HG02943 (cell line): ENCODE results near the gene JMJD1C.

Experiments used
- ATAC-seq: cut with Tn5 transposase; IDR thresholded peaks from one replicate; pipeline ENCODE4 v1.9.1; 2021; ENCODE audit warnings: mild to moderate bottlenecking, low read depth, moderate library complexity; ENCODE audit not compliant: unreplicated experiment

Gene JMJD1C

GRCh38 chr10:63480237-63480636, 14.5 kb upstream of the JMJD1C start:
- no peak for ATAC-seq

DNA sequence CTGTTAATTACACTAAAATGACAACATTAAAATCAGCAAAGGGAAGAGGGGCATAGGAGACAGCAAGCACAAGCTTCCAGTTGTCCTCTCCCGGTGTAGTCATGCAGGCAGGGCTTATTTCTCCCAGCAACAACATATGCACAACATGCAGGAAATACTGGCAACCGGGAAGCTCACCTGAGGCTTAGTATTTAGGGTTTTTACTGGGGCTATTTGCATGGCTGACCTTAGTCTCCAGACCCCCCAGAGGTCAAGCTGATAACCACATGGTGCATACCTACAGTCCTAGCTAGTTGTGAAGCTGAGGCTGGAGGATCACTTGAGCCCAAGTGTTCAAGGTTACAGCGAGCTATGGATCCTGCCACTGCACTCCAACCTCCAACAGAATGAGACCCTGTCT, 12.8 kb upstream of the JMJD1C start:
- no peak for ATAC-seq

GRCh38 chr10:63477927-63478326, 12.2 kb upstream of the JMJD1C start:
- ATAC-seq, result no peak

DNA sequence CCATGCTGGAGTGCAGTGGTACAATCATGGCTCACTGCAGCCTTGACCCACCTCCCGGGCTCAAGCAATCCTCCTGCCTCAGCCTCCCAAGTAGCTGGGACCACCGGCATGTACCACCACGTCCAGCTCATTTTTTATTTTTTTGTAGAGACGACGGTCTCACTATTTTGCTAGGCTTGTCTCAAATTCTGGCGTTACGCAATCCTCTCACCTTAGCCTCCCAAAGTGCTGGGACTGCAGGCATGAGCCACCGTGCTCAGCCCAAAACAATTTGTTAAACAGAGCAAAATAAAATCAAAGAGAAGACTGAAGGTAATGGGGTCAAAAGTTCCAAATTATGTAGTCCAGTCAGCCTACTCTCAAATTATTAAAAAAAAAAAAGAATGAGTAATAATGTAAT, 8.7 kb upstream of the JMJD1C start:
- ATAC-seq, result no peak

GRCh38 chr10:63470928-63471327, 5.2 kb upstream of the JMJD1C start:
- ATAC-seq, result no peak

GRCh38 chr10:63468947-63469346, 3.2 kb upstream of the JMJD1C start:
- no peak for ATAC-seq

DNA sequence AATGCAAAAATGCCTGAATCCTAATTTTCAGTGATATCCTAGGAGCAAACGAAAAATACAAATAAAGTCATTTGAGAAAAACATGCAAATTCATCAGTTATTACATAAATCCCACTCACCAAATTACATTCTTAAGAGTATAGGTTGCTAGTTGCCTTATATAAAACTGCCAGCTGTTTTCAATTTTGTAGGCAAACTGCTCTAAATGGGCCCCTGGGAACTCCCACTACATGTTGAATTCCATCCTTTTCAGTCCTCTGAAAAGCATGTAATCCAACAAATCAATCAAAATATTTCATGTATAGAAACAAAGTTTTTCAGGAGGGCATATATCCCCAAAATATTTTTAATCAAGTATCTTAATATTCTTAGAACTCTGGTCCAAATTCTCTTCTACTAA, 2.1 kb upstream of the JMJD1C start:
- no peak for ATAC-seq

DNA sequence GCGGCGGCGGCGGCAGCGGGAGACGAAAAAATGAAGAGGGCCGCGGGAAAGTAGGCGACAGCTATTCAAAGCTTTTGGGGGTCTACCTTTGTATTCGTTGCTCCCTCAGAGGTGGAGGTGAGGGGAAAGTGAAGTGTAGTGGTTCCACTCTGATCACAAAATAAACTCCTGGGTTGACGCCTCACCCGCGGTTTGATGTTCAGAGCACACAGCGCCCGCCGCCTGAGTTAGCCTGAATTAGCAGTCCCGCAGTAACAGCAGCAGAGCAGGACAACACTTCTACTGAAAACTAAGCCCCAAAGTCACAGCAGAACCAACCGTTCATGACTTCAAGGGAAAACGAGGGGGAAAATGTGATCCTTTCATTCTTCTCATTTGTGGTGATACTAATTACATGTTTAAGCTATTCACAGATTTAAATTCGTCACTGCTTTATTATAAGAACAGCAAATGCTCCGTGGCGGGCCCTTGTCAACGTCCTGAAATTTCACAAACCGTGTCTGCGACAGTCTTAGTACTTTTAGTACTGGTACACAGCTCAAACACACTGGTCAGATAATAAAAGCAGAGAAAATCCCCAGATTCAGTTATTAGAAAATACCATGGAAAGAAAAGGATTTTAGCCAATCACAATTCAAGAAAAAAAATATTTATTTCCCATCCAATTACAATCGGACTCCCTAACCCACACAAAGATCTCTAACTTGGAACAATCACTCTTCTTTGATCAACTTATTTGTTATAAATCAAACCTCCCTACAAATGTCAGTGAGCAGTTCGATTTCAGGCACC, 563 bp upstream of the JMJD1C start:
- ATAC-seq, result peak; percentile 33

- ATAC-seq, result peak; percentile 48
Observed at GRCh38 chr10:63464402-63465292, 1.1 kb downstream of the JMJD1C start.

- ATAC-seq, result no peak
Observed at GRCh38 chr10:63462442-63462841, 3.3 kb downstream of the JMJD1C start.

GRCh38 chr10:63458177-63458576, 7.6 kb downstream of the JMJD1C start:
- ATAC-seq, result no peak

- ATAC-seq, result no peak
Observed at GRCh38 chr10:63457594-63457993, 8.2 kb downstream of the JMJD1C start.

DNA sequence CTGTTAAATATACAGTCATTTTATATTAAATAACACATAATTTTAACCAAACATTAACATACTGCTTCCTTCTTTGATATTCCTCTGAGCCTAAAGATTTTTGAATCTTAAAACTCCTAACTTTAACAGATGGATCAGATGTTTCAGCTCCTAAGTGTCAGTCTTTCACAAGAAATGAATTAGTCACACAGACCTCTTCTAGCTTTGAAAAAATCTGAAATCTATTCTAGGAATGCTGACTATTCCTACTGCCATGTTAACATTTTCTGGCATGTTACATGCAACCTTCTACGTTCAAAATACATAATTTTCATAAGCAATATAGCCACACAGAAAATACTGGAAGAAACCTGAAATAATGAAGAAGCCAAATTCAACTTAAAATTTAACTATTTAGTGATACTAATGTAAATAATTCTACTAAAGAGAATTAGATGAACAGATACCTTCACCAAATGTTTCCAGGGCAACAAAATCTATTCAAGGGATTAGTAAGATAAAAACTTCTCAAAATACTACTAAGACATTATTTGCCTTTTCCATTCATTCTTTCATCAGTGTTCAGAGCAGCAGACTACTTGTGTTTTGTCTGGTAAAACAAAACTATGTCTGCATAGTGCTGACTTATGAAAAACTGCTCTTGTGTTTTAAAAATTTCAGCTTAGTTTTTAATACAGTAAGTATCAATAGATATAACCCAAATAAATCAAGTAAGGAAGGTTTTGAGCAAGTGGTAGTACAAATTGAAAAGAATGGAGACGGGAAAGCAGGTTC, 9.2 kb downstream of the JMJD1C start:
- no peak for ATAC-seq

DNA sequence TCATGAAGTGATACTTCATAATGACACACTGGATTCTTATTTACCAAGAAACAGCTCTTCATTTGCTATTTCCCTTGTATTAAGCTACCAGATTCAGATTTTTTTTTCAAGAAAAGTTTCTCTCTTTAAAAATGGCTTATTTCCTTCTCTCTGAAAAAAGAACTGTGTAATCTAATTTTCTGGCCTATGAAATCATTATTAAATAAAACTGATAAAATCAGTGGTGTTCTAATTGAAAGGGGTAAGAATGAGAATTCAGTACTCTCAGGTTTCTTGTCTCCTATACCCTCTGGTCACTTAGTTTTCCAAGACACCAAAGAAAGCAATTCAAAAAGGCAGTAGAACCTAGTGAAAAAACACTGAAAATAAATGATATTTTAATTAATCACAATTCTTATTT, 10.3 kb downstream of the JMJD1C start:
- no peak for ATAC-seq

DNA sequence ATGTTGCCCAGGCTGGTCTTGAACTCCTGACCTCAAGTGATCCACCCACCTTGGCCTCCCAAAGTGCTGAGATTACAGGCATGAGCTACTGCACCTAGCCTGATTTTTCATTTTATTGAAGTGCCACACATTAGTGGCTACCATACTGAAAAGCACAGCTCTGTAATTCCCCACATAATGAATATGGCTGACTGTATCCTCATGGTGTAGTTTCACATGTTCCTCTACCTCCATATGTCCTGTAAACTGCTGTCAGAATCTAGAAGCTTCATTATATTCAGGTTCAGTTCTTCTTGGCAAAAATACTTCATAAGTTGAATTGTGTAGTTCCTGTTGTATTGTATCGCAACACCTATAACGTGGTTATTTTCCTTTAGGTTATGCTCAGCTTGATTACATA, 11.1 kb downstream of the JMJD1C start:
- ATAC-seq, result no peak

DNA sequence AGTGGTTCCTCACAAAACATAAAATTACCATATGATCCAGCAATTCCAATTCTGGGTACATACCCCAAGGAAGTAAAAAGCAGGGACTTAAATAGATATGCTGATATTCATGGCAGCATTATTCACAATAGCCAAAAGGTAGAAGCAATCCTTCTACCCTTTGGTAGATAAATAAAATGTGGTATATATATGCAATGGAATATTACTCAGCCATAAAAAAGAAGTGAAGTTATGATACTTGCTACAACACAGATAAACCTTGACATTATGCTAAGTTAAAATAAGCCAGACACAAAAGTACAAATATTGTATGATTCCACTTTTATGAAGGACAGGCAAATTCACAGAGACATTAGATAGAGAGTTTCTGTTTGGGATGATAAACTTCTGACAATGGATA, 13.3 kb downstream of the JMJD1C start:
- ATAC-seq, result no peak

DNA sequence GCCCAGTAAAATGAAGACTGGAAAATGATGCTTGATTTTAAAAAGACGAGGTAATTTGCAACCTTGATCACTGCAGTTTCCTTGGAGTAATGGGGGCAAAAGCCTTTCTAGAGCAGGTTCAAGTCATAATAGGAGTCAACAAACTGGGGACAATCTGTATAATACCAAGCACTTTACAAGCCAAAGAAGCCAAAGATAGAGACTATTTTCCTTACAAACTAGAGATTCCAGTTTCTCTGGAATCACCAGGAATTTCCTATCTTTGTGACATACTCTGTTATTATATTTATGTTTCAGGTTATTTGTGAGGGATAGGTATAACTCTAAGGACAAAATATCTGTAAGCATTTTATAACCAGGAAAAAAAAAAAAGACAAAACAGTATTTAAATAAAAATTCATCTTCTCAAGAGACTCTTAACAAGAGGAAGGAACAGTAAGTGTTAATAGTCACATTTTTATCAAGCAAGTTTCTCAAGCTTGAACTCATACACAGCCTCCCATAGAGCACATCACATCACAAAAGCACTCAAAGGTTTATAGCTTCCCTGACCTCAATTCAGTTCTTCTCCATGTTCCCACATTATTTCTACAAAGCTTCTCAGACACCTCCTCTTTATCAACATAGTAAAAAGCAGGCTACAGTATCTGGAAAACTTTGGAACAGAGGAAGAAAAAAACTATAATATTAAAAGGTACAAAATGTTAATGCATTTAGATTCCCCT, 18.9 kb downstream of the JMJD1C start:
- ATAC-seq, result no peak

GRCh38 chr10:63441404-63441803, 24.4 kb downstream of the JMJD1C start:
- ATAC-seq, result no peak

GRCh38 chr10:63439607-63440006, 26.2 kb downstream of the JMJD1C start:
- no peak for ATAC-seq
